Measurements from ENCODE around the gene ATG14.

Gene ATG14

GRCh38 chr14:55417955-55418354 is 6.3 kb upstream of the ATG14 start:
- ChIA-PET POLR2A (no interaction called here), CTCF (interaction anchor here (0.8 to 4.1 kb wide), 5 partner anchors 9 to 1030 kb away, joined by 3 to 50 read pairs (median 6); no protein-coding TSS in a partner anchor)
- H3K9me3 ChIP-seq (ENCODE audit: control insufficient read depth, insufficient read depth, low read depth, low read length): no peaks in the 10 kb centered on the region
- TF ChIP-seq, protein P1, sequence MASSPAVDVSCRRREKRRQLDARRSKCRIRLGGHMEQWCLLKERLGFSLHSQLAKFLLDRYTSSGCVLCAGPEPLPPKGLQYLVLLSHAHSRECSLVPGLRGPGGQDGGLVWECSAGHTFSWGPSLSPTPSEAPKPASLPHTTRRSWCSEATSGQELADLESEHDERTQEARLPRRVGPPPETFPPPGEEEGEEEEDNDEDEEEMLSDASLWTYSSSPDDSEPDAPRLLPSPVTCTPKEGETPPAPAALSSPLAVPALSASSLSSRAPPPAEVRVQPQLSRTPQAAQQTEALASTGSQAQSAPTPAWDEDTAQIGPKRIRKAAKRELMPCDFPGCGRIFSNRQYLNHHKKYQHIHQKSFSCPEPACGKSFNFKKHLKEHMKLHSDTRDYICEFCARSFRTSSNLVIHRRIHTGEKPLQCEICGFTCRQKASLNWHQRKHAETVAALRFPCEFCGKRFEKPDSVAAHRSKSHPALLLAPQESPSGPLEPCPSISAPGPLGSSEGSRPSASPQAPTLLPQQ (tag by site-specific recombination; IDR thresholded peaks at IDR 0.05): no peak
- TF ChIP-seq ZNF677 (tag by site-specific recombination; IDR thresholded peaks at IDR 0.05): no peak
- TF ChIP-seq, protein P2, sequence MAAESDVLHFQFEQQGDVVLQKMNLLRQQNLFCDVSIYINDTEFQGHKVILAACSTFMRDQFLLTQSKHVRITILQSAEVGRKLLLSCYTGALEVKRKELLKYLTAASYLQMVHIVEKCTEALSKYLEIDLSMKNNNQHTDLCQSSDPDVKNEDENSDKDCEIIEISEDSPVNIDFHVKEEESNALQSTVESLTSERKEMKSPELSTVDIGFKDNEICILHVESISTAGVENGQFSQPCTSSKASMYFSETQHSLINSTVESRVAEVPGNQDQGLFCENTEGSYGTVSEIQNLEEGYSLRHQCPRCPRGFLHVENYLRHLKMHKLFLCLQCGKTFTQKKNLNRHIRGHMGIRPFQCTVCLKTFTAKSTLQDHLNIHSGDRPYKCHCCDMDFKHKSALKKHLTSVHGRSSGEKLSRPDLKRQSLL (tag by site-specific recombination; IDR thresholded peaks at IDR 0.05): no peak
- TF ChIP-seq MYNN (tag by site-specific recombination; IDR thresholded peaks at IDR 0.05; ENCODE audit: borderline replicate concordance): no peak
- TF ChIP-seq ZSCAN4 (tag by site-specific recombination; IDR thresholded peaks at IDR 0.05): no peak
- TF ChIP-seq ZNF629 (tag by site-specific recombination; IDR thresholded peaks at IDR 0.05): no peak
- TF ChIP-seq ZNF623 (tag by site-specific recombination; IDR thresholded peaks at IDR 0.05): no peak
- no peak for TF ChIP-seq PBX3 (CRISPR knock-in tag; IDR thresholded peaks at IDR 0.05)
- TF ChIP-seq ZNF146 (tag by site-specific recombination; IDR thresholded peaks at IDR 0.05): no peak
- no peak for TF ChIP-seq ZFP3 (tag by site-specific recombination; IDR thresholded peaks at IDR 0.05; ENCODE audit: low read depth)
- no peak for TF ChIP-seq ZNF707 (tag by site-specific recombination; IDR thresholded peaks at IDR 0.05)
- no peak for TF ChIP-seq ZBTB20 (tag by site-specific recombination; IDR thresholded peaks at IDR 0.05)
- H3K27ac ChIP-seq (ENCODE audit: extremely low read depth, low read depth, low read length): no peak overlapping the region
- H3K36me3 ChIP-seq (ENCODE audit: control insufficient read depth in 2 of 2, insufficient read depth in 1 of 2, low read length in 2 of 2): no peaks in the 10 kb centered on the region
- H3K4me3 ChIP-seq (ENCODE audit: low read depth, low read length): no peak overlapping the region
- H3K4me1 ChIP-seq (ENCODE audit: control insufficient read depth, insufficient read depth, low read length): no peaks in the 10 kb centered on the region

DNA sequence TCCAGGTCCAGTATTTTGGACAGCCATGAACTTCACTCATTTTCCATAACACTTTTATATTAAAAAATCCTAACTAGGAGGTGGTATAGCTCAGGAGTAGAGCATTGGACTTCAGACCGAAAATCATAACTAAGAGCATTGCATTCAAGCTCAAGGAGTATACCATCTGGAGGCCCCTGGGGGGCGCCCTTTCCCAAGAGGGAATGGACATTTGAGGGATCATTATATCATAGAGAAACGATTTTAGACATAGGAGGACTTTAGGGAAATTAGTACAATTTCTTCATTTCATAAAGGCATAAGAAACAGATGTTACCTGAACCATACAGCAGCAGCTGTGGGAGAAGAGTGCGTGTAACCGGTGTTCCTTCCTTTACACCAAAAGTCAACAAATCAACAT is 5.2 kb upstream of the ATG14 start:
- H3K36me3 ChIP-seq (ENCODE audit: control insufficient read depth in 2 of 2, insufficient read depth in 1 of 2, low read length in 2 of 2): no peaks in the 10 kb centered on the region
- ChIA-PET POLR2A (no interaction called here), CTCF (interaction anchor here (0.6 to 4.1 kb wide), 22 partner anchors 10 to 1019 kb away, joined by 3 to 50 read pairs (median 3); no protein-coding TSS in a partner anchor)
- H3K4me1 ChIP-seq (ENCODE audit: control insufficient read depth, insufficient read depth, low read length): 0 out of 2 replicates have a peak, but pooled peaks cover 2% of the 10 kb centered on the region
- TF ChIP-seq MZF1 (tag by site-specific recombination; IDR thresholded peaks at IDR 0.05; ENCODE audit: borderline replicate concordance): peak; percentile 56; the same call in 1 of the 2 replicates
- peak; percentile 36 for TF ChIP-seq ZNF654 (tag by site-specific recombination; IDR thresholded peaks at IDR 0.05; ENCODE audit: low read depth)
- TF ChIP-seq SP7 (tag by site-specific recombination; IDR thresholded peaks at IDR 0.05): no peak
- no peak overlapping the region for H3K27ac ChIP-seq (ENCODE audit: extremely low read depth, low read depth, low read length)
- no peak overlapping the region for H3K4me3 ChIP-seq (ENCODE audit: low read depth, low read length)
- H3K9me3 ChIP-seq (ENCODE audit: control insufficient read depth, insufficient read depth, low read depth, low read length): no peaks in the 10 kb centered on the region

- H3K36me3 ChIP-seq (ENCODE audit: control insufficient read depth in 2 of 2, insufficient read depth in 1 of 2, low read length in 2 of 2): no peaks in the 10 kb centered on the region
- CTCF ChIA-PET: interaction anchor here (0.7 to 4.1 kb wide), 4 partner anchors 13 to 1068 kb away, joined by 3 to 50 read pairs (median 3); no protein-coding TSS in a partner anchor
- no peak overlapping the region for H3K27ac ChIP-seq (ENCODE audit: extremely low read depth, low read depth, low read length)
- TF ChIP-seq ZNF239 (tag by site-specific recombination; IDR thresholded peaks at IDR 0.05) (no peak), ZNF558 (tag by site-specific recombination; IDR thresholded peaks at IDR 0.05) (no peak), ZNF214 (tag by site-specific recombination; IDR thresholded peaks at IDR 0.05; ENCODE audit: borderline replicate concordance) (no peak), TCF7L2 (IDR thresholded peaks at IDR 0.05; ENCODE audit: borderline replicate concordance, low read depth, low read length) (no peak)
- TF ChIP-seq, protein P3, sequence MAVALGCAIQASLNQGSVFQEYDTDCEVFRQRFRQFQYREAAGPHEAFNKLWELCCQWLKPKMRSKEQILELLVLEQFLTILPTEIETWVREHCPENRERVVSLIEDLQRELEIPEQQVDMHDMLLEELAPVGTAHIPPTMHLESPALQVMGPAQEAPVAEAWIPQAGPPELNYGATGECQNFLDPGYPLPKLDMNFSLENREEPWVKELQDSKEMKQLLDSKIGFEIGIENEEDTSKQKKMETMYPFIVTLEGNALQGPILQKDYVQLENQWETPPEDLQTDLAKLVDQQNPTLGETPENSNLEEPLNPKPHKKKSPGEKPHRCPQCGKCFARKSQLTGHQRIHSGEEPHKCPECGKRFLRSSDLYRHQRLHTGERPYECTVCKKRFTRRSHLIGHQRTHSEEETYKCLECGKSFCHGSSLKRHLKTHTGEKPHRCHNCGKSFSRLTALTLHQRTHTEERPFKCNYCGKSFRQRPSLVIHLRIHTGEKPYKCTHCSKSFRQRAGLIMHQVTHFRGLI (tag by site-specific recombination; IDR thresholded peaks at IDR 0.05): no peak
- TF ChIP-seq, protein P4, sequence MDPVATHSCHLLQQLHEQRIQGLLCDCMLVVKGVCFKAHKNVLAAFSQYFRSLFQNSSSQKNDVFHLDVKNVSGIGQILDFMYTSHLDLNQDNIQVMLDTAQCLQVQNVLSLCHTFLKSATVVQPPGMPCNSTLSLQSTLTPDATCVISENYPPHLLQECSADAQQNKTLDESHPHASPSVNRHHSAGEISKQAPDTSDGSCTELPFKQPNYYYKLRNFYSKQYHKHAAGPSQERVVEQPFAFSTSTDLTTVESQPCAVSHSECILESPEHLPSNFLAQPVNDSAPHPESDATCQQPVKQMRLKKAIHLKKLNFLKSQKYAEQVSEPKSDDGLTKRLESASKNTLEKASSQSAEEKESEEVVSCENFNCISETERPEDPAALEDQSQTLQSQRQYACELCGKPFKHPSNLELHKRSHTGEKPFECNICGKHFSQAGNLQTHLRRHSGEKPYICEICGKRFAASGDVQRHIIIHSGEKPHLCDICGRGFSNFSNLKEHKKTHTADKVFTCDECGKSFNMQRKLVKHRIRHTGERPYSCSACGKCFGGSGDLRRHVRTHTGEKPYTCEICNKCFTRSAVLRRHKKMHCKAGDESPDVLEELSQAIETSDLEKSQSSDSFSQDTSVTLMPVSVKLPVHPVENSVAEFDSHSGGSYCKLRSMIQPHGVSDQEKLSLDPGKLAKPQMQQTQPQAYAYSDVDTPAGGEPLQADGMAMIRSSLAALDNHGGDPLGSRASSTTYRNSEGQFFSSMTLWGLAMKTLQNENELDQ (tag by site-specific recombination; IDR thresholded peaks at IDR 0.05; ENCODE audit: low read depth): no peak
- H3K9me3 ChIP-seq (ENCODE audit: control insufficient read depth, insufficient read depth, low read depth, low read length): no peaks in the 10 kb centered on the region
- POLR2A ChIA-PET: no interaction called here
- 0 out of 2 replicates have a peak, but pooled peaks cover 6% of the 10 kb centered on the region for H3K4me1 ChIP-seq (ENCODE audit: control insufficient read depth, insufficient read depth, low read length)
- H3K4me3 ChIP-seq (ENCODE audit: low read depth, low read length): no peak overlapping the region
Measured at GRCh38 chr14:55414551-55414950, 2.9 kb upstream of the ATG14 start.
